ENCODE measurements around the gene OR52E4.

OR52E4 gene

GRCh38 chr11:5929571-5930368 is 49.3 kb downstream of the OR52E4 start:
- no peak for DNase-seq (ENCODE audit: low spot score)

DNA sequence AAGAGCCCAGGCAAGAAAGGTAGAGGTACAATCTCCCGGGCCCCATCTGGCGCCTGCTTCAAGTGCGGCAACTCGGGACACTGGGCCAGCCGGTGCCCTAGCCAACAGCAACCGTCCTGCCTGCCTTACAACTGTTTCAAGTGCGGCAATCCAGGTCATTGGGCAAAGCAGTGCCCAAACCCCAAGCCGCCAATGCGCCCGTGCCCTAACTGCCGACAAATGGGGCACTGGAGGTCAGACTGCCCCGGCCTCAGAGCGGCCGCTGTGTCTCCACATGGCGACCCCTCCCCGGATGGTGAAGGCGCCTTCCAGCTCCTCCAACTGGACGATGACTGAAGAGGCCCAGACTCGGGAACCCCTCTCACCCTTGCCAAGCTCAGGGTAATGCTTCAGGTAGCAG is 50.2 kb downstream of the OR52E4 start:
- DNase-seq (ENCODE audit: low spot score), result no peak

DNA sequence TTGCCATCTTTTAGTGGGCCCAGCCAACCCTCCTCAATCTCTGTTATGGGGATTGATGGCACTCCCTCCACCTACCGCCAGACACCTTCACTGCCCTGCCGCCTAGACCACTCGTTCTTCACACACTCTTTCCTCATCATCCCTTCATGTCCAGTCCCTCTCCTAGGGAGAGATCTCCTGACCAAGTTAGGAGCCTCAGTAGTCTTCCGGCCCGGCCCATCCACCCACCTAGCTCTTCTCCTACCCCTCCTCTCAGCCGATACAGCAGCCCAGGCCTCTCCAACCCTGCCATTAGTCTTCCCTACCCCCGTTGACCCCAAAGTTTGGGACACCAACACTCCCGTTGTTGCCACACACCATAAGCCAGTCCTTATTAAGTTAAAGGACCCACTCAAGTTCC is 50.6 kb downstream of the OR52E4 start:
- no peak for DNase-seq (ENCODE audit: low spot score)

- no peak for DNase-seq (ENCODE audit: low spot score)
These were observed 52.2 kb downstream of the OR52E4 start for GRCh38 chr11:5932671-5933070.

- DNase-seq (ENCODE audit: low spot score), result no peak
These were observed 52.7 kb downstream of the OR52E4 start for GRCh38 chr11:5933116-5933515.

Measured in cerebellar cortex (tissue), 1 donor.